ENCODE results near the gene ZSWIM4.

The ZSWIM4 gene

GRCh38 chr19:13819238-13819637, 24.0 kb downstream of the ZSWIM4 start:
- no peaks in the 10 kb centered on the region for H3K9me3 ChIP-seq (ENCODE audit: insufficient read depth, low read length)
- TF ChIP-seq, protein P1, sequence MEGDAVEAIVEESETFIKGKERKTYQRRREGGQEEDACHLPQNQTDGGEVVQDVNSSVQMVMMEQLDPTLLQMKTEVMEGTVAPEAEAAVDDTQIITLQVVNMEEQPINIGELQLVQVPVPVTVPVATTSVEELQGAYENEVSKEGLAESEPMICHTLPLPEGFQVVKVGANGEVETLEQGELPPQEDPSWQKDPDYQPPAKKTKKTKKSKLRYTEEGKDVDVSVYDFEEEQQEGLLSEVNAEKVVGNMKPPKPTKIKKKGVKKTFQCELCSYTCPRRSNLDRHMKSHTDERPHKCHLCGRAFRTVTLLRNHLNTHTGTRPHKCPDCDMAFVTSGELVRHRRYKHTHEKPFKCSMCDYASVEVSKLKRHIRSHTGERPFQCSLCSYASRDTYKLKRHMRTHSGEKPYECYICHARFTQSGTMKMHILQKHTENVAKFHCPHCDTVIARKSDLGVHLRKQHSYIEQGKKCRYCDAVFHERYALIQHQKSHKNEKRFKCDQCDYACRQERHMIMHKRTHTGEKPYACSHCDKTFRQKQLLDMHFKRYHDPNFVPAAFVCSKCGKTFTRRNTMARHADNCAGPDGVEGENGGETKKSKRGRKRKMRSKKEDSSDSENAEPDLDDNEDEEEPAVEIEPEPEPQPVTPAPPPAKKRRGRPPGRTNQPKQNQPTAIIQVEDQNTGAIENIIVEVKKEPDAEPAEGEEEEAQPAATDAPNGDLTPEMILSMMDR (IDR thresholded peaks at IDR 0.05; ENCODE audit: low read depth, low read length), result no peak
- TF ChIP-seq EZH2phosphoT487 (IDR thresholded peaks at IDR 0.05; ENCODE audit: low read depth), result no peak
- H4K20me1 ChIP-seq (ENCODE audit: insufficient read depth, low read length), result no peaks in the 10 kb centered on the region
- no peaks in the 10 kb centered on the region for H3K79me2 ChIP-seq (ENCODE audit: low read length)
- peaks cover 45% of the 10 kb centered on the region for H3K36me3 ChIP-seq (replicated peaks; ENCODE audit: low read depth, low read length)
- no peak overlapping the region for H2AFZ ChIP-seq (ENCODE audit: low read depth, low read length)
- H3K4me3 ChIP-seq (ENCODE audit: low read length), result no peak overlapping the region
- no peak overlapping the region for H3K4me2 ChIP-seq (ENCODE audit: low read length)
- no peak overlapping the region for H3K27ac ChIP-seq (ENCODE audit: low read length)
- no peaks in the 10 kb centered on the region for H3K27me3 ChIP-seq (ENCODE audit: low read depth, low read length)
- no peaks in the 10 kb centered on the region for H3K4me1 ChIP-seq (ENCODE audit: low read length)
- H3K9ac ChIP-seq (ENCODE audit: low read length), result no peak overlapping the region

- Histone ChIP-seq H3K36me3 (replicated peaks; ENCODE audit: low read depth, low read length) (peaks cover 47% of the 10 kb centered on the region), H3K79me2 (ENCODE audit: low read length) (no peaks in the 10 kb centered on the region), H3K9ac (ENCODE audit: low read length) (no peak overlapping the region), H3K4me2 (ENCODE audit: low read length) (no peak overlapping the region), H3K27ac (ENCODE audit: low read length) (no peak overlapping the region), H2AFZ (ENCODE audit: low read depth, low read length) (no peak overlapping the region), H3K4me1 (ENCODE audit: low read length) (no peaks in the 10 kb centered on the region), H3K4me3 (ENCODE audit: low read length) (no peak overlapping the region), H3K9me3 (ENCODE audit: insufficient read depth, low read length) (no peaks in the 10 kb centered on the region), H3K27me3 (ENCODE audit: low read depth, low read length) (no peaks in the 10 kb centered on the region), H4K20me1 (ENCODE audit: insufficient read depth, low read length) (no peaks in the 10 kb centered on the region)
- TF ChIP-seq, protein P1 (IDR thresholded peaks at IDR 0.05; ENCODE audit: low read depth, low read length), result no peak
- TF ChIP-seq EZH2phosphoT487 (IDR thresholded peaks at IDR 0.05; ENCODE audit: low read depth), result no peak
Measured at GRCh38 chr19:13821292-13821691, 26.0 kb downstream of the ZSWIM4 start.

- H3K36me3 ChIP-seq (replicated peaks; ENCODE audit: low read depth, low read length), result peaks cover 29% of the 10 kb centered on the region
- H3K27ac ChIP-seq (ENCODE audit: low read length), result no peak overlapping the region
- no peaks in the 10 kb centered on the region for H3K4me1 ChIP-seq (ENCODE audit: low read length)
- no peaks in the 10 kb centered on the region for H3K27me3 ChIP-seq (ENCODE audit: low read depth, low read length)
- no peaks in the 10 kb centered on the region for H3K79me2 ChIP-seq (ENCODE audit: low read length)
- no peaks in the 10 kb centered on the region for H3K9me3 ChIP-seq (ENCODE audit: insufficient read depth, low read length)
- TF ChIP-seq EZH2phosphoT487 (IDR thresholded peaks at IDR 0.05; ENCODE audit: low read depth), result no peak
- TF ChIP-seq, protein P1 (IDR thresholded peaks at IDR 0.05; ENCODE audit: low read depth, low read length), result no peak
- H3K4me3 ChIP-seq (ENCODE audit: low read length), result no peak overlapping the region
- no peak overlapping the region for H3K9ac ChIP-seq (ENCODE audit: low read length)
- no peaks in the 10 kb centered on the region for H4K20me1 ChIP-seq (ENCODE audit: insufficient read depth, low read length)
- H2AFZ ChIP-seq (ENCODE audit: low read depth, low read length), result no peak overlapping the region
- H3K4me2 ChIP-seq (ENCODE audit: low read length), result no peak overlapping the region
Measured at GRCh38 chr19:13823256-13823655, 28.0 kb downstream of the ZSWIM4 start.

GRCh38 chr19:13823901-13824300, 28.7 kb downstream of the ZSWIM4 start:
- Histone ChIP-seq H3K4me3 (ENCODE audit: low read length) (no peak overlapping the region), H3K27me3 (ENCODE audit: low read depth, low read length) (no peaks in the 10 kb centered on the region), H3K36me3 (replicated peaks; ENCODE audit: low read depth, low read length) (peaks cover 30% of the 10 kb centered on the region), H3K4me2 (ENCODE audit: low read length) (no peak overlapping the region), H3K9me3 (ENCODE audit: insufficient read depth, low read length) (no peaks in the 10 kb centered on the region), H2AFZ (ENCODE audit: low read depth, low read length) (no peak overlapping the region), H4K20me1 (ENCODE audit: insufficient read depth, low read length) (no peaks in the 10 kb centered on the region), H3K4me1 (ENCODE audit: low read length) (no peaks in the 10 kb centered on the region), H3K79me2 (ENCODE audit: low read length) (no peaks in the 10 kb centered on the region), H3K27ac (ENCODE audit: low read length) (no peak overlapping the region), H3K9ac (ENCODE audit: low read length) (no peak overlapping the region)
- no peak for TF ChIP-seq EZH2phosphoT487 (IDR thresholded peaks at IDR 0.05; ENCODE audit: low read depth)
- TF ChIP-seq, protein P1 (IDR thresholded peaks at IDR 0.05; ENCODE audit: low read depth, low read length), result no peak
